Activated CD8-positive, alpha-beta T cell treated with anti-CD3 and anti-CD28 coated beads for 36 hours (primary cell): ENCODE results near the gene GABARAPL1. TPM values are rescaled to one million over a fixed set of nuclear protein-coding genes. Genes with fewer than 3 reads are reported as not detected.
A peak's percentile ranks its signal among the peaks of the same experiment; 100 is the strongest.

Experiments used
- ATAC-seq: fragments of 200-7000 bp; cut with Tn5 transposase; one replicate; pipeline ENCODE4 v1.10.0; 2021; ENCODE audit warnings: mild to moderate bottlenecking, moderate library complexity
- CTCF ChIA-PET: fragments of 350-600 bp; sonication (Branson Sonifier 250); formaldehyde crosslinking; loops from one replicate; lab custom pipeline; 2021; ENCODE audit warnings: antibody characterized with exemption; lab: Charles Lee
- POLR2A ChIA-PET: fragments of 350-600 bp; sonication (Branson Sonifier 250); formaldehyde crosslinking; loops from one replicate; lab custom pipeline; 2021; ENCODE audit warnings: antibody characterized with exemption; lab: Charles Lee
- DNase-seq: peaks from one replicate; pipeline ENCODE4 v3.0.0-alpha.2; 2020
- H3K27ac Mint-ChIP-seq: one replicate; pipeline ENCODE4 v1.8.0; 2021; ENCODE audit warnings: mild to moderate bottlenecking, mixed read lengths
- H3K27me3 Mint-ChIP-seq: one replicate; pipeline ENCODE4 v1.8.0; 2021; ENCODE audit warnings: mixed read lengths
- H3K36me3 Mint-ChIP-seq: one replicate; pipeline ENCODE4 v1.8.0; 2021; ENCODE audit warnings: low read depth, mixed read lengths
- H3K4me1 Mint-ChIP-seq: one replicate; pipeline ENCODE4 v1.8.0; 2021; ENCODE audit warnings: low read depth, mixed read lengths
- H3K4me3 Mint-ChIP-seq: one replicate; pipeline ENCODE4 v1.8.0; 2021; ENCODE audit warnings: mild to moderate bottlenecking, moderate library complexity, mixed read lengths
- H3K9me3 Mint-ChIP-seq: one replicate; pipeline ENCODE4 v1.8.0; 2021; ENCODE audit warnings: mixed read lengths
- CTCF ChIP-seq: fragments of 200-600 bp; IDR thresholded peaks from one replicate; pipeline ENCODE4 v1.8.0; 2022; ENCODE audit warnings: antibody characterized with exemption, mild to moderate bottlenecking
- intact Hi-C: fragments of 100-400 bp; cut with micrococcal nuclease; formaldehyde crosslinking; loops from one replicate; pipeline ENCODE4 v1.10.0; 2022
- total RNA-seq, 2 experiments: library from RNA; stranded (reverse); gene quantifications; one replicate each; pipeline ENCODE4 v1.2.3, GENCODE V29; 2021

Gene GABARAPL1
- total RNA-seq, 2 experiments from 2014 or later = 6.9 to 7.5 TPM

GRCh38 chr12:10242539-10242938 is 29.9 kb downstream of the GABARAPL1 start:
- intact Hi-C loops = no loop called here

GRCh38 chr12:10243818-10244520 is 31.3 kb downstream of the GABARAPL1 start:
- ATAC-seq (peak; percentile 64), DNase-seq (peak; percentile 34)
- intact Hi-C loops = no loop called here
- H3K27me3 Mint-ChIP-seq = peaks cover 1% of the 10 kb centered on the region
- CTCF ChIA-PET = interaction anchor here (1.7 to 2.5 kb wide), 2 partner anchors 8 to 12 kb away, joined by 4 to 14 read pairs; no protein-coding TSS in a partner anchor
- peaks cover 39% of the 10 kb centered on the region for H3K4me1 Mint-ChIP-seq
- H3K36me3 Mint-ChIP-seq = no peaks in the 10 kb centered on the region
- peak overlapping the region; percentile 67 for H3K4me3 Mint-ChIP-seq
- POLR2A ChIA-PET = interaction anchor here (0.6 kb wide), 1 partner anchor 58 kb away, joined by 3 read pairs; no protein-coding TSS in a partner anchor
- H3K9me3 Mint-ChIP-seq = no peaks in the 10 kb centered on the region
- no peak for TF ChIP-seq CTCF
- H3K27ac Mint-ChIP-seq = peak overlapping the region; percentile 76

More at GRCh38 chr12:10242539-10242938, 29.9 kb downstream of the GABARAPL1 start:
- ATAC-seq (no peak), DNase-seq (no peak)
- Mint-ChIP-seq H3K27me3 (peaks cover 1% of the 10 kb centered on the region), H3K9me3 (no peaks in the 10 kb centered on the region), H3K4me1 (peaks cover 29% of the 10 kb centered on the region), H3K36me3 (no peaks in the 10 kb centered on the region), H3K27ac (no peak overlapping the region), H3K4me3 (no peak overlapping the region)
- no peak for TF ChIP-seq CTCF
- ChIA-PET CTCF (no interaction called here), POLR2A (no interaction called here)

GRCh38 chr12:10247436-10248058 is 34.9 kb downstream of the GABARAPL1 start:
- intact Hi-C loops = loop anchor here (5.0 kb wide), 1 partner anchor 55 kb away; no protein-coding TSS in a partner anchor
- ChIA-PET CTCF (no interaction called here), POLR2A (interaction anchor here (1.6 kb wide), 1 partner anchor 55 kb away, joined by 3 read pairs; no protein-coding TSS in a partner anchor)
- ATAC-seq (no peak), DNase-seq (no peak)
- H3K27me3 Mint-ChIP-seq = no peaks in the 10 kb centered on the region
- H3K9me3 Mint-ChIP-seq = no peaks in the 10 kb centered on the region
- H3K4me1 Mint-ChIP-seq = peaks cover 41% of the 10 kb centered on the region
- H3K36me3 Mint-ChIP-seq = no peaks in the 10 kb centered on the region
- no peak overlapping the region for H3K27ac Mint-ChIP-seq
- H3K4me3 Mint-ChIP-seq = no peak overlapping the region
- TF ChIP-seq CTCF = no peak

GRCh38 chr12:10249690-10250455 is 37.2 kb downstream of the GABARAPL1 start:
- H3K4me3 Mint-ChIP-seq = peak overlapping the region; percentile 32
- peaks cover 28% of the 10 kb centered on the region for H3K4me1 Mint-ChIP-seq
- TF ChIP-seq CTCF = no peak
- POLR2A ChIA-PET = interaction anchor here (0.6 kb wide), 2 partner anchors 39 to 116 kb away, joined by 3 read pairs; no protein-coding TSS in a partner anchor
- H3K36me3 Mint-ChIP-seq = no peaks in the 10 kb centered on the region
- intact Hi-C loops = loop anchor here (5.0 kb wide), 1 partner anchor 52 kb away; no protein-coding TSS in a partner anchor
- H3K27me3 Mint-ChIP-seq = no peaks in the 10 kb centered on the region
- H3K27ac Mint-ChIP-seq = peak overlapping the region; percentile 80
- ATAC-seq = peak; percentile 77
- DNase-seq = peak; percentile 42
- H3K9me3 Mint-ChIP-seq = peaks cover 3% of the 10 kb centered on the region
- CTCF ChIA-PET = interaction anchor here (1.0 to 2.4 kb wide), 3 partner anchors 14 to 117 kb away, joined by 3 to 14 read pairs (median 3); no protein-coding TSS in a partner anchor
